ENCODE data around the gene FBXW11. TPM values are rescaled to one million over a fixed set of nuclear protein-coding genes. Genes with fewer than 3 reads are reported as not detected.

Gene FBXW11
- total RNA-seq, 1 donor from 2014 or later: 52.7 TPM

DNA sequence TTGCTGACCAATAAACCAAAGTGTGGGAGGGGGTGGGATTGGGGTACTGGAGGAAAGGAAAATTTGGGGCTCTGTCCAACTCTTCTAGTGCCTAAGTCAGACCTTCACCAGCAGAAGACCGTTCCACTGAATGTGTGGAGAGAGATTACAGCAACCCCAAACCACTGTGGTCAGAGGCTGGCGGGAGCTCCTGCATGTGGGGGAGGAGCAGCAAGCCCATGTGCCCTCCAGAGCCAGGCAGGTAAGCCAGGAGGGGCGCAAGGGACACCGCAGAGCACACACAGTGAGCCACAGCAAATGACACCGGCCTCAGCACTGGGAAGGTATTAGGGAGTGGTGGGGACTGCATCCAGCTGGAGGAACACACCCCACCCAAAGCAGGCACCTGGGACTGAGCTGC lies 158.0 kb downstream of the FBXW11 start:
- TF ChIP-seq, protein P1, sequence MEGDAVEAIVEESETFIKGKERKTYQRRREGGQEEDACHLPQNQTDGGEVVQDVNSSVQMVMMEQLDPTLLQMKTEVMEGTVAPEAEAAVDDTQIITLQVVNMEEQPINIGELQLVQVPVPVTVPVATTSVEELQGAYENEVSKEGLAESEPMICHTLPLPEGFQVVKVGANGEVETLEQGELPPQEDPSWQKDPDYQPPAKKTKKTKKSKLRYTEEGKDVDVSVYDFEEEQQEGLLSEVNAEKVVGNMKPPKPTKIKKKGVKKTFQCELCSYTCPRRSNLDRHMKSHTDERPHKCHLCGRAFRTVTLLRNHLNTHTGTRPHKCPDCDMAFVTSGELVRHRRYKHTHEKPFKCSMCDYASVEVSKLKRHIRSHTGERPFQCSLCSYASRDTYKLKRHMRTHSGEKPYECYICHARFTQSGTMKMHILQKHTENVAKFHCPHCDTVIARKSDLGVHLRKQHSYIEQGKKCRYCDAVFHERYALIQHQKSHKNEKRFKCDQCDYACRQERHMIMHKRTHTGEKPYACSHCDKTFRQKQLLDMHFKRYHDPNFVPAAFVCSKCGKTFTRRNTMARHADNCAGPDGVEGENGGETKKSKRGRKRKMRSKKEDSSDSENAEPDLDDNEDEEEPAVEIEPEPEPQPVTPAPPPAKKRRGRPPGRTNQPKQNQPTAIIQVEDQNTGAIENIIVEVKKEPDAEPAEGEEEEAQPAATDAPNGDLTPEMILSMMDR (IDR thresholded peaks at IDR 0.05): no peak
- POLR2A ChIA-PET: no interaction called here
- no peak overlapping the region for H3K4me3 Mint-ChIP-seq
- CTCF ChIA-PET: no interaction called here
- DNase-seq: no peak
- no peak overlapping the region for H3K27ac Mint-ChIP-seq
- no peak for ATAC-seq (ENCODE audit: low read depth)
- no peaks in the 10 kb centered on the region for H3K9me3 Mint-ChIP-seq
- H3K4me1 Mint-ChIP-seq: no peaks in the 10 kb centered on the region
- intact Hi-C loops (cut with micrococcal nuclease): no loop called here
- peaks cover 5% of the 10 kb centered on the region for H3K36me3 Mint-ChIP-seq (ENCODE audit: low read depth)
- no peaks in the 10 kb centered on the region for H3K27me3 Mint-ChIP-seq

DNA sequence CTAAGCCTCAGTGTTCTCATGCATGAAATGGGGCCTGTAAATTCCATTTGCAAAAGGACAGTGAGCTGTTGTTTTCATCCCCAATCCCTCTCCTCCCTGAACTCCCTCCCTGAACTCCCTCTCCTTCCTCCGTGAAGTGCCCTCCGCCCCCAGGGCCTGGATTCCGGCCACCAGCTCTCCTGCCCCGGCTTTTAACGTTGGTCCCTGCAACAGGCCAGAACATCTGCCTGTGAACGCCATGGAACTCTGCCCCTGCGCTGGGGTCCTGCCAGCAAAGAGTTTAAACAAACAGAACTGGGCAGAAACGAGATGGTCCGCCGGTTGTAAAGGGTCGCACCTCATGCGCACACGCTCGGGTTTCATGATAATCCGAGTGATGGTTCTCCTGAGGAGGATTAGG lies 158.4 kb downstream of the FBXW11 start:
- DNase-seq: no peak
- CTCF ChIA-PET: no interaction called here

DNA sequence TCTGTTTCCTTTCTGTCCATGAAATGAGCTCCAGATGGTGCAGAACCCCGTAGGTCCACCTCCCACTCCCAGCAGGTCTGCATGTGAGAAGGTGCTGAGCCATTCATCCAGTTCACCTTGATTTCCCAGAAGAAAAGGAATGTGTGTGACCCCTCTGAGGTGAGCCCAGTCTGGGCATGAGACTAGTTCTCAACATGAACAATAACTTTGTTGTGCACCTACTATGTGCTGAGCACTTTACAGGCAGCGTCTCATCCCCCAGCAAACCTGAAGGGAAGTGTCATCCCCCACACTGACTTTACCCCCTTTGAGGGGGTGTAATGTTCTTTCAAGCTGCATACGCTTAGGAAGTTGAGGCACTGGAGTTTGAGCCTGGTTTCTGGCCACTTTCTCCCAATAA lies 159.4 kb downstream of the FBXW11 start:
- ATAC-seq (ENCODE audit: low read depth) (no peak), DNase-seq (no peak)
- ChIA-PET POLR2A (no interaction called here), CTCF (no interaction called here)
- Mint-ChIP-seq H3K9me3 (no peaks in the 10 kb centered on the region), H3K36me3 (ENCODE audit: low read depth) (peaks cover 8% of the 10 kb centered on the region), H3K4me3 (no peak overlapping the region), H3K27ac (no peak overlapping the region), H3K27me3 (no peaks in the 10 kb centered on the region), H3K4me1 (no peaks in the 10 kb centered on the region)
- TF ChIP-seq, protein P1 (IDR thresholded peaks at IDR 0.05): no peak
- intact Hi-C loops (cut with micrococcal nuclease): no loop called here

More for the DNA sequence above, 158.4 kb downstream of the FBXW11 start:
- TF ChIP-seq, protein P1 (IDR thresholded peaks at IDR 0.05): no peak
- Mint-ChIP-seq H3K9me3 (no peaks in the 10 kb centered on the region), H3K27me3 (no peaks in the 10 kb centered on the region), H3K36me3 (ENCODE audit: low read depth) (peaks cover 8% of the 10 kb centered on the region), H3K4me3 (no peak overlapping the region), H3K4me1 (no peaks in the 10 kb centered on the region), H3K27ac (no peak overlapping the region)
- POLR2A ChIA-PET: no interaction called here
- intact Hi-C loops (cut with micrococcal nuclease): no loop called here
- ATAC-seq (ENCODE audit: low read depth): no peak

DNA sequence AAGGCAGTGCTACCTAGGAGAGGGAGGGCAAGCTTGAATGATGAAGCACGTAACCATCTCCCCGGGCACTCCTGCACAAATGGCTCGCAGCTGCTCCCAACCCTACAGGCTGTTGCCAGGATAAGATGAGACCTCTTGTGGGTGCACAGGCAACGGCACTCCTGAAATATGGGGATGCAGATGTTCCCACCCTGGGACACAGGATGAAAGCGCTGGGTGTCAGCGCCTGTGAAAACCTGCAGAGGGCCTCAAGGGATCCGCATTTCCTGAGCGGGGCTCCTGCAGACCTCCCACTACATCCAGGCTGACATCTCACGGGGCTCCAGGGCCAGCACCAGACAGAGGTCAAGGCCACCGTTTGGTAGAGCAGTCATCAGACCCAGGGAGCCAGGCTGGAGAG lies 160.1 kb downstream of the FBXW11 start:
- Mint-ChIP-seq H3K27me3 (no peaks in the 10 kb centered on the region), H3K27ac (no peak overlapping the region), H3K36me3 (ENCODE audit: low read depth) (peaks cover 8% of the 10 kb centered on the region), H3K4me1 (no peaks in the 10 kb centered on the region), H3K9me3 (no peaks in the 10 kb centered on the region), H3K4me3 (no peak overlapping the region)
- ATAC-seq (ENCODE audit: low read depth) (no peak), DNase-seq (no peak)
- TF ChIP-seq, protein P1 (IDR thresholded peaks at IDR 0.05): no peak
- CTCF ChIA-PET: no interaction called here
- POLR2A ChIA-PET: no interaction called here
- intact Hi-C loops (cut with micrococcal nuclease): no loop called here

DNA sequence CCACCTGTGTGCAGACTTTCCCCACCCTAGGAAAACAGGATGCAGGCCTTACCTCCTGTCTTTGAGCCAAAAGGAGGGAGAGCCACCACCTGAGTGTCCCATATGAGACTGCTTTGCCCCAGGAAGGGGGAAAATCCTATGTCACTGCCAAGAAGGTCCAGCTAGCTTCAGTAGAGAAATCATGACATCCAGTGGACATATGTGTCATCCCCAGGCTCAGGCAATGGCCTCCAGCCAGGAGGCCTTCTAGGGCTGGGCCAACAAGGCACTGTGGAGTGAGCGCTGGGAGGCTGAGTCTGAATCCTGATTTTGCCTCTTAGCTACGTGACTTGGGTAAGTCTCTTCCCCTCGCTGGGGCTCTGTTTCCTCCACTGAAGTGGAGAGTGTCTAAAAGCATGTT lies 160.6 kb downstream of the FBXW11 start:
- no peak overlapping the region for H3K27ac Mint-ChIP-seq
- H3K9me3 Mint-ChIP-seq: no peaks in the 10 kb centered on the region
- no peak for ATAC-seq (ENCODE audit: low read depth)
- peaks cover 8% of the 10 kb centered on the region for H3K36me3 Mint-ChIP-seq (ENCODE audit: low read depth)
- no peaks in the 10 kb centered on the region for H3K4me1 Mint-ChIP-seq
- H3K4me3 Mint-ChIP-seq: no peak overlapping the region
- no peaks in the 10 kb centered on the region for H3K27me3 Mint-ChIP-seq
- ChIA-PET POLR2A (no interaction called here), CTCF (no interaction called here)
- DNase-seq: no peak
- TF ChIP-seq, protein P1 (IDR thresholded peaks at IDR 0.05): no peak
- intact Hi-C loops (cut with micrococcal nuclease): no loop called here
